ENCODE measurements around the gene CHST14.
A peak's percentile ranks its signal among the peaks of the same experiment; 100 is the strongest.

Gene CHST14

GRCh38 chr15:40500568-40501330 lies 30.0 kb downstream of the CHST14 start:
- H3K27me3 ChIP-seq (replicated peaks; ENCODE audit: control insufficient read depth, insufficient read depth, low read length): peaks cover 4% of the 10 kb centered on the region
- no peaks in the 10 kb centered on the region for H3K9me3 ChIP-seq (ENCODE audit: control insufficient read depth, low read length)
- no peaks in the 10 kb centered on the region for H3K36me3 ChIP-seq (ENCODE audit: control insufficient read depth, insufficient read depth, low read length, severe bottlenecking)
- peak; percentile 49 for DNase-seq (ENCODE audit: low read depth)
- H3K4me1 ChIP-seq (ENCODE audit: control insufficient read depth, insufficient read depth, low read length): peaks cover 4% of the 10 kb centered on the region
- no peak overlapping the region for H3K4me3 ChIP-seq (ENCODE audit: low read length)
- no peak overlapping the region for H3K9ac ChIP-seq (ENCODE audit: low read length)

DNA sequence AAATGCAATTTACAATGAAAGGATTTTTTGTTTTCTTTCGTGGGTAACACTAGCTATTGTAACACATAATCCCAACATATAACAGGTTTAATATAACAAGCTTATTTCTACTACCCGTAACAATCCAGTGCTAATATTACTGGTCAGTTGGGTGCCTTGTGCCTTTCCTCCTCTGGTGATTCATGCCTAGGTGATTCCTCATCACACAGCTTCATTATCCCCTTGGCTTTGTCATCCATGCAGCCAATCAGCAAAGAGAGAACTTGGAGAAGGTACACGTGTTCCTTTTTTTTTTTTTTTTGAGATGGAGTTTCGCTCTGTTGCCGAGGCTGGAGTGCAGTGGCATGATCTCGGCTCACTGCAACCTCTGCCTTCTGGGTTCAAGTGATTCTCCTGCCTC lies 30.7 kb downstream of the CHST14 start:
- Histone ChIP-seq H3K9me3 (ENCODE audit: control insufficient read depth, low read length) (no peaks in the 10 kb centered on the region), H3K36me3 (ENCODE audit: control insufficient read depth, insufficient read depth, low read length, severe bottlenecking) (no peaks in the 10 kb centered on the region), H3K9ac (ENCODE audit: low read length) (no peak overlapping the region), H3K4me1 (ENCODE audit: control insufficient read depth, insufficient read depth, low read length) (peaks cover 4% of the 10 kb centered on the region), H3K4me3 (ENCODE audit: low read length) (no peak overlapping the region), H3K27me3 (replicated peaks; ENCODE audit: control insufficient read depth, insufficient read depth, low read length) (peaks cover 4% of the 10 kb centered on the region)
- no peak for DNase-seq (ENCODE audit: low read depth)

DNA sequence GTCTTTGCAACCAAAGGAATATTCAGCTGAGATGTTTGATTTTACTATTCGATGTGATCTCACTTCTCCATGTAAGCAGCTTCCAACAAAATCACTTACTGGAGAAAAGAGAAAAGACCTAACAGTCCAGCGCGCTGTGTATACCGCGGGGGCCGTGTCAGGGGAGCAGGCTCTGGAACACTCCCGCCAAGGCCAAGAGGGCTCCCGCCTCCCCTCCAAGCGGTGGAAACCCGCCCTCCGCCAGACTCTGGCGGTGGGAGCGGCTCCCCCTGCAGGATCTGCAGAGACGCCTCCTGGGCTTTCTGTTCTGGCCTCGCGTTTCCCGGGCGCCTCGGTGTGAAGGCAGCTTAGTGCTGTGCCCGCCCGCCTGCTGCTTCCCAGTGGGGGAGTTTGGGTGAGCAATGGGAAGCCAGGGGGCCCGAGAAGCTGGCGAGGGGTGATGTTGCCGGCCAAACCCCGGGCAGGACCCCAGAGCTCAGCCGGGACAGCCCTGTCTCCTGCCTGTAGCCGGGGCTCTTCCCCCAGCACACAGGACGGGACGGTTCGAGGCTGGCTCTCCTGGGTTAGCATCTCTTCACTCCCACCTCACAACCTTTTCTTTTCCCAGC lies 36.3 kb downstream of the CHST14 start:
- H3K9me3 ChIP-seq (ENCODE audit: control insufficient read depth, low read length): no peaks in the 10 kb centered on the region
- H3K27me3 ChIP-seq (replicated peaks; ENCODE audit: control insufficient read depth, insufficient read depth, low read length): peaks cover 9% of the 10 kb centered on the region
- peaks cover 10% of the 10 kb centered on the region for H3K4me1 ChIP-seq (ENCODE audit: control insufficient read depth, insufficient read depth, low read length)
- peak overlapping the region; percentile 69 for H3K4me3 ChIP-seq (ENCODE audit: low read length)
- H3K9ac ChIP-seq (ENCODE audit: low read length): peak overlapping the region; percentile 43
- peak; percentile 93 for DNase-seq (ENCODE audit: low read depth)
- no peaks in the 10 kb centered on the region for H3K36me3 ChIP-seq (ENCODE audit: control insufficient read depth, insufficient read depth, low read length, severe bottlenecking)

- DNase-seq (ENCODE audit: low read depth): no peak
- Histone ChIP-seq H3K9ac (ENCODE audit: low read length) (no peak overlapping the region), H3K4me3 (ENCODE audit: low read length) (no peak overlapping the region), H3K9me3 (ENCODE audit: control insufficient read depth, low read length) (no peaks in the 10 kb centered on the region), H3K27me3 (replicated peaks; ENCODE audit: control insufficient read depth, insufficient read depth, low read length) (peaks cover 9% of the 10 kb centered on the region), H3K36me3 (ENCODE audit: control insufficient read depth, insufficient read depth, low read length, severe bottlenecking) (no peaks in the 10 kb centered on the region), H3K4me1 (ENCODE audit: control insufficient read depth, insufficient read depth, low read length) (peaks cover 10% of the 10 kb centered on the region)
Observed at GRCh38 chr15:40508216-40508615, 37.4 kb downstream of the CHST14 start.

DNA sequence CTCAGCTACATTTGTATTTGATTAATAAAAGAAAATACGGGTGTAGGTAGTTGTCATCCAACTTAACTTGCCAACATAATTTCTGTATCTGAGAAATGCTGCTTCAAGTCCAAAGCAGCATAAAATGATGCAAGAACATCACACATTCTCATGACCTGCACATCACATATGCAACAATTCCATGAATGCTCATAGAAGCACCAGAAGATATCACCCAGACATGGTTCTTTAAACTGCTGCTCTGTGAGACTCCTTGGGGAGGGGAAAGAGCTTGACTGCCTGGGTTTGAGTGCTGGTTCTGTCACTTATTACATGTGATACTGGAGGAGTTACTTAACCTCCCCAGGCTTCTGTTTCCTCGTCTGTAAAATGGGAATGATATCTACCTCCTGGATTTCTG lies 39.4 kb downstream of the CHST14 start:
- no peaks in the 10 kb centered on the region for H3K9me3 ChIP-seq (ENCODE audit: control insufficient read depth, low read length)
- DNase-seq (ENCODE audit: low read depth): no peak
- no peaks in the 10 kb centered on the region for H3K36me3 ChIP-seq (ENCODE audit: control insufficient read depth, insufficient read depth, low read length, severe bottlenecking)
- peaks cover 9% of the 10 kb centered on the region for H3K27me3 ChIP-seq (replicated peaks; ENCODE audit: control insufficient read depth, insufficient read depth, low read length)
- H3K4me1 ChIP-seq (ENCODE audit: control insufficient read depth, insufficient read depth, low read length): peaks cover 10% of the 10 kb centered on the region
- no peak overlapping the region for H3K9ac ChIP-seq (ENCODE audit: low read length)
- H3K4me3 ChIP-seq (ENCODE audit: low read length): no peak overlapping the region

- DNase-seq (ENCODE audit: low read depth): no peak
- H3K4me1 ChIP-seq (ENCODE audit: control insufficient read depth, insufficient read depth, low read length): peaks cover 10% of the 10 kb centered on the region
- peak overlapping the region; percentile 51 for H3K9ac ChIP-seq (ENCODE audit: low read length)
- H3K9me3 ChIP-seq (ENCODE audit: control insufficient read depth, low read length): no peaks in the 10 kb centered on the region
- H3K36me3 ChIP-seq (ENCODE audit: control insufficient read depth, insufficient read depth, low read length, severe bottlenecking): no peaks in the 10 kb centered on the region
- peak overlapping the region; percentile 79 for H3K4me3 ChIP-seq (ENCODE audit: low read length)
- peaks cover 9% of the 10 kb centered on the region for H3K27me3 ChIP-seq (replicated peaks; ENCODE audit: control insufficient read depth, insufficient read depth, low read length)
Observed at GRCh38 chr15:40511093-40511471, 40.3 kb downstream of the CHST14 start.

- Histone ChIP-seq H3K9me3 (ENCODE audit: control insufficient read depth, low read length) (no peaks in the 10 kb centered on the region), H3K9ac (ENCODE audit: low read length) (peak overlapping the region; percentile 51), H3K36me3 (ENCODE audit: control insufficient read depth, insufficient read depth, low read length, severe bottlenecking) (no peaks in the 10 kb centered on the region), H3K27me3 (replicated peaks; ENCODE audit: control insufficient read depth, insufficient read depth, low read length) (peaks cover 9% of the 10 kb centered on the region), H3K4me1 (ENCODE audit: control insufficient read depth, insufficient read depth, low read length) (peaks cover 10% of the 10 kb centered on the region), H3K4me3 (ENCODE audit: low read length) (peak overlapping the region; percentile 79)
- DNase-seq (ENCODE audit: low read depth): peak; percentile 72
Observed at GRCh38 chr15:40511472-40512133, 40.8 kb downstream of the CHST14 start.

DNA sequence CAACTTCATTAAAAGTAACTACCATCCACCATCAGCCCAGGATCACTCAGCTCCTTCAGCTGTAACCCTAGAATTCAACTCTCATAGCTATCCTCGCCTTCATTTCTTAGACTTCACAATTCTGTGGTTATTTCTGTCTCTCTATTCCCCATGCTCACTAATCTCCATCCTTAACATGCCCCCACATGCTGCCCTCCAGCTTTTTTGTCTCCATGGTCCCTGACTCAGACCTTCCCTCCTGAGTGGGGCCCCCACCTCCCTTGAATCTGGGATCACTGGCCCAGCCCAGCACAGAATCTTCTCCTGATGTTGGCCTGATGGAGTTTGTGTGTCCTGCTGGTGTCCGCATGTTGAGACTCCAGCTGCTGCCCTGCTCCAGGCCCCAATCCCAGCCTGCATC lies 41.7 kb downstream of the CHST14 start:
- no peak for DNase-seq (ENCODE audit: low read depth)
- Histone ChIP-seq H3K36me3 (ENCODE audit: control insufficient read depth, insufficient read depth, low read length, severe bottlenecking) (no peaks in the 10 kb centered on the region), H3K4me1 (ENCODE audit: control insufficient read depth, insufficient read depth, low read length) (peaks cover 10% of the 10 kb centered on the region), H3K27me3 (replicated peaks; ENCODE audit: control insufficient read depth, insufficient read depth, low read length) (peaks cover 9% of the 10 kb centered on the region), H3K9ac (ENCODE audit: low read length) (no peak overlapping the region), H3K4me3 (ENCODE audit: low read length) (no peak overlapping the region), H3K9me3 (ENCODE audit: control insufficient read depth, low read length) (no peaks in the 10 kb centered on the region)

DNA sequence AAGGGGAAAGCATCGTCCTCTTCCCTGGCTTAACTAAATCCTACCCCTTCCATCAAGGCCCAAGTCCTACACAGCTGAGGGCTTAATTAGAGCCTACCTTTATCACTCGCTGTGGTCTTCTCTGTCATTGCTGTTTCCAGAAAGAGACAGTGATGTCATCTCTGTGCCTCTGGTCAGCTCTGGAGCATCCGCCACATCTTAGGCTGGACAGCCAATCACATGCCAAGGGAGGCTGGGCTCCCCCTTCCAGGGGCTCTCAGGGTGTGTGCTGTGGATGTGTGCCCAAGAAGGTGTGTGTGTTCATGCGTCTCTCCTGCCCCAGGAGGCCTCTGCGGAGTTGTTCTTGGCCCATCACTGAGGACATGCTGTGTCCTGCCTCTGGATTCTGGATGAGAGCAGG lies 42.8 kb downstream of the CHST14 start:
- no peaks in the 10 kb centered on the region for H3K36me3 ChIP-seq (ENCODE audit: control insufficient read depth, insufficient read depth, low read length, severe bottlenecking)
- H3K9ac ChIP-seq (ENCODE audit: low read length): no peak overlapping the region
- no peak for DNase-seq (ENCODE audit: low read depth)
- H3K4me1 ChIP-seq (ENCODE audit: control insufficient read depth, insufficient read depth, low read length): peaks cover 10% of the 10 kb centered on the region
- peaks cover 5% of the 10 kb centered on the region for H3K27me3 ChIP-seq (replicated peaks; ENCODE audit: control insufficient read depth, insufficient read depth, low read length)
- H3K4me3 ChIP-seq (ENCODE audit: low read length): no peak overlapping the region
- no peaks in the 10 kb centered on the region for H3K9me3 ChIP-seq (ENCODE audit: control insufficient read depth, low read length)

DNA sequence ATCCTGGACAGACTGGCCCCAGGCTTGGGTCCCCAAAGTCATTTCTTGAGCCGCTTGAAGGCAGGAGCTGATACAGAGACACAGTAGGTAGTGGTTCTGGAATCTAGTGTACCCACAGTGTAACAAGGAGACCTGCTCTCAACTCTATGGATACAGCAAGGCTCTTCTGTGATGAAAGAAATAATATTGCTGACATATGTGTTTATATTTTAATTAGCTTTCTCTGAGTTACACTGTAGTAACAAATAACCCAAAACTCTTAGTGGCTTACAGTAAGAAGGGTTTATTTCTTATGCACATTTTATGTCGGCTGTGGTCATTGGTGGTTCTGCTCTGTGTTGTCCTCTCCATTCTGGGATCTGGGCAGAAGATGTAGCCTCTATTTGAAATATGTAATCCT lies 45.5 kb downstream of the CHST14 start:
- Histone ChIP-seq H3K9ac (ENCODE audit: low read length) (no peak overlapping the region), H3K4me3 (ENCODE audit: low read length) (no peak overlapping the region), H3K4me1 (ENCODE audit: control insufficient read depth, insufficient read depth, low read length) (peaks cover 6% of the 10 kb centered on the region), H3K36me3 (ENCODE audit: control insufficient read depth, insufficient read depth, low read length, severe bottlenecking) (no peaks in the 10 kb centered on the region), H3K27me3 (replicated peaks; ENCODE audit: control insufficient read depth, insufficient read depth, low read length) (no peaks in the 10 kb centered on the region), H3K9me3 (ENCODE audit: control insufficient read depth, low read length) (no peaks in the 10 kb centered on the region)
- no peak for DNase-seq (ENCODE audit: low read depth)
